HepG2 (cell line): ENCODE results near the gene MST1. TPM values are rescaled to one million over a fixed set of nuclear protein-coding genes. Genes with fewer than 3 reads are reported as not detected.

ENCODE experiments used
- ADNP ChIP-seq: sonication (generic); formaldehyde crosslinking; IDR thresholded peaks from 2 replicates; pipeline ENCODE4 v1.4.0; 2020; ENCODE audit warnings: missing genetic modification reagents
- ARID3A ChIP-seq: IDR thresholded peaks from 2 replicates; pipeline ENCODE4 v1.6.1; 2012; ENCODE audit warnings: low read depth, low read length, improper control_type of control experiment
- CC2D1A ChIP-seq: sonication (generic); formaldehyde crosslinking; IDR thresholded peaks from 2 replicates; pipeline ENCODE4 v1.8.1; 2023; ENCODE audit warnings: mild to moderate bottlenecking, missing genetic modification reagents
- CHD4 ChIP-seq: fragments of 200-600 bp; sonication (generic); IDR thresholded peaks from 2 replicates; pipeline ENCODE4 v1.7.0; 2017; ENCODE audit warnings: mild to moderate bottlenecking, low read length, borderline replicate concordance
- ERF ChIP-seq: IDR thresholded peaks from 2 replicates; pipeline ENCODE4 v1.6.1; 2018; ENCODE audit warnings: missing biosample characterization, missing genetic modification reagents
- JDP2 ChIP-seq: sonication (generic); formaldehyde crosslinking; IDR thresholded peaks from 2 replicates; pipeline ENCODE4 v1.8.1; 2022; ENCODE audit warnings: missing genetic modification reagents, borderline replicate concordance
- KLF6 ChIP-seq: IDR thresholded peaks from 2 replicates; pipeline ENCODE4 v1.8.0; 2016; ENCODE audit warnings: missing biosample characterization, missing genetic modification reagents
- MED13 ChIP-seq: sonication (generic); formaldehyde crosslinking; IDR thresholded peaks from 2 replicates; pipeline ENCODE4 v1.5.0; 2020; ENCODE audit warnings: missing genetic modification reagents
- NCOA5 ChIP-seq: sonication (generic); formaldehyde crosslinking; IDR thresholded peaks from 2 replicates; pipeline ENCODE4 v1.4.0; 2020; ENCODE audit warnings: missing genetic modification reagents
- NR2F2 ChIP-seq: IDR thresholded peaks from 2 replicates; pipeline ENCODE4 v1.6.1; 2012; ENCODE audit warnings: low read depth, inconsistent platforms, borderline replicate concordance
- PHF20 ChIP-seq: sonication (generic); formaldehyde crosslinking; IDR thresholded peaks from 2 replicates; pipeline ENCODE4 v1.5.0; 2020; ENCODE audit warnings: mild to moderate bottlenecking, missing genetic modification reagents
- SP5 ChIP-seq: IDR thresholded peaks from 2 replicates; pipeline ENCODE4 v1.6.1; 2016; ENCODE audit warnings: low read depth, borderline replicate concordance
- TAF15 ChIP-seq: fragments of 200-400 bp; formaldehyde crosslinking; IDR thresholded peaks from one replicate; pipeline ENCODE4 v1.6.1; 2018; ENCODE audit warnings: mild to moderate bottlenecking, low read depth, low read length; ENCODE audit not compliant: poor library complexity, severe bottlenecking
- ZBTB21 ChIP-seq: sonication (generic); formaldehyde crosslinking; IDR thresholded peaks from 2 replicates; pipeline ENCODE4 v1.4.0; 2020; ENCODE audit warnings: missing genetic modification reagents
- ZNF251 ChIP-seq: sonication (generic); formaldehyde crosslinking; IDR thresholded peaks from 2 replicates; pipeline ENCODE4 v1.9.0; 2021; ENCODE audit warnings: mild to moderate bottlenecking, missing genetic modification reagents
- ZNF720 ChIP-seq: sonication (generic); formaldehyde crosslinking; IDR thresholded peaks from 2 replicates; pipeline ENCODE4 v1.4.0; 2020; ENCODE audit warnings: missing genetic modification reagents
- polyA plus RNA-seq, 8 experiments: library from polyadenylated mRNA; depleted of rRNA in 3 of 8; stranded (reverse) in 7 of 8; unstranded in 1 of 8; fragments of >200 nt; fragmentation: Illumina TruSeq in 4 of 8; extraction: Trizol in 4 of 8; gene quantifications; 2 replicates each; pipeline versions ENCODE4 v1.2.1 to v1.2.3, GENCODE V29; 2011 to 2016; ENCODE audit warnings: low read depth in 4 of 8, missing spikeins in 1 of 8, mixed read lengths in 1 of 8; ENCODE audit not compliant: insufficient read depth in 1 of 8
- total RNA-seq, 5 experiments: library from RNA; depleted of rRNA; stranded (reverse); fragments of >200 nt; fragmentation: Illumina TruSeq; extraction: Trizol; gene quantifications; 2 replicates each; pipeline ENCODE4 v1.2.3, GENCODE V29; 2016; ENCODE audit warnings: low read depth in 1 of 5
- TF ChIP-seq, protein P1 (sequence below): sonication (generic); formaldehyde crosslinking; IDR thresholded peaks from 2 replicates; pipeline ENCODE4 v1.5.1; 2020; ENCODE audit warnings: missing genetic modification reagents, mild to moderate bottlenecking, borderline replicate concordance
- TF ChIP-seq, protein P2 (sequence below): sonication (generic); formaldehyde crosslinking; IDR thresholded peaks from 2 replicates; pipeline ENCODE4 v1.5.0; 2020; ENCODE audit warnings: mild to moderate bottlenecking, missing genetic modification reagents, borderline replicate concordance

The MST1 gene
- total and polyA plus RNA-seq, 2 of the 13 experiments (the other 11 are each of a cell fraction or from before 2014, with no cell fraction given) = 189 to 452 TPM

DNA sequence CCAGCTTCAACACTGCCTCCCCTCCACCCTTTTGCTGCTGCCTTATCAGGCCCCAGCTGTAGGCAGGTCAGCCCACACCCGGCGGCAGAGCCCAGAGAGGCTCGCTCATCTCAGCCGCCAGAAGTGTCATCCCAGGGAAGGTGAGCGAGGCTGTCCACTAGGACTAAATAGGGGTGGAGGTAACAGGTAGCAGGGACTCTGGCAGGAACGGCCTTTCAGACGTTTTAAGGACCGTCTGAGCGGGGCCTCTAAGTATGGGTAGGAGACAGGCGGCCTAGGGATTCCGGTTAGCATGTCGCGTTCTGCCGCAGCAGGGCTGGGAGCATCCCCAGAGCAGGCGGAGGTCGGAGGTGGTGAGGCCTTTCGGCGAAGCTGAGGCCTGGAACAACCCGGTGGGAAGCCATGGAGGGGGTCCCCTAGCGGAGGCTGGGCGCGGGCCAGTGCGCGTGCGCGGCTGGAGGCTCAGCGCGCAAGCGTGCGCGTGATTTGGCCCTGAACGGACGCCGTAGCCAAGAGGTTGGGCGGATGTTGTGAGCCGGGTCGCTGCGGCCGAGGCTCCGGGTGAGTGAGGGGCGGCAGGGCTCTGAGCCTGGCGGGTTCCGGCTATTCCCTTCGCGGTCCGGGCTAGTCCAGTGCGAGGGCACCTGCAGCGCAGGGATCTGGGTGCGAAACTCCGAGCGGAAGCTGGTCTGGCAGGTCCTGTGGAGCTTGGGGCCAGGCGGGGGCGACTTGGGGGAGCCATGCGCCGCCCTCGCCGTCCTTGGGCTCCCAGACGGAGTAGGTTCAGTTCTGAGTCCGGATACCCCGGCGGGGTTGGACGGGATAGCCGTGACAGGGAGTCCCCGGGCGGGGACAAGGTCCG, at the start of gene MST1, which contains the start of gene RNF123 (continued):
- TF ChIP-seq ARID3A (no peak), KLF6 (CRISPR knock-in tag) (no peak), CHD4 (peak; percentile 76; the same call in 1 of the 2 replicates), ZNF720 (CRISPR knock-in tag) (no peak), SP5 (CRISPR knock-in tag) (no peak), PHF20 (CRISPR knock-in tag) (peak; percentile 90), ADNP (no peak), NCOA5 (CRISPR knock-in tag) (no peak), ZBTB21 (0 out of 2 replicates have a peak, but pooled peaks have one; percentile 42), CC2D1A (CRISPR knock-in tag) (0 out of 2 replicates have a peak, but pooled peaks have one; percentile 33), ERF (CRISPR knock-in tag) (peak; percentile 74), JDP2 (no peak), NR2F2 (no peak), TAF15 (no peak), MED13 (CRISPR knock-in tag) (no peak), ZNF251 (CRISPR knock-in tag) (no peak)
- TF ChIP-seq, protein P1, sequence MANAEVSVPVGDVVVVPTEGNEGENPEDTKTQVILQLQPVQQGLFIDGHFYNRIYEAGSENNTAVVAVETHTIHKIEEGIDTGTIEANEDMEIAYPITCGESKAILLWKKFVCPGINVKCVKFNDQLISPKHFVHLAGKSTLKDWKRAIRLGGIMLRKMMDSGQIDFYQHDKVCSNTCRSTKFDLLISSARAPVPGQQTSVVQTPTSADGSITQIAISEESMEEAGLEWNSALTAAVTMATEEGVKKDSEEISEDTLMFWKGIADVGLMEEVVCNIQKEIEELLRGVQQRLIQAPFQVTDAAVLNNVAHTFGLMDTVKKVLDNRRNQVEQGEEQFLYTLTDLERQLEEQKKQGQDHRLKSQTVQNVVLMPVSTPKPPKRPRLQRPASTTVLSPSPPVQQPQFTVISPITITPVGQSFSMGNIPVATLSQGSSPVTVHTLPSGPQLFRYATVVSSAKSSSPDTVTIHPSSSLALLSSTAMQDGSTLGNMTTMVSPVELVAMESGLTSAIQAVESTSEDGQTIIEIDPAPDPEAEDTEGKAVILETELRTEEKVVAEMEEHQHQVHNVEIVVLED (CRISPR knock-in tag) = peak; percentile 72
- TF ChIP-seq, protein P2, sequence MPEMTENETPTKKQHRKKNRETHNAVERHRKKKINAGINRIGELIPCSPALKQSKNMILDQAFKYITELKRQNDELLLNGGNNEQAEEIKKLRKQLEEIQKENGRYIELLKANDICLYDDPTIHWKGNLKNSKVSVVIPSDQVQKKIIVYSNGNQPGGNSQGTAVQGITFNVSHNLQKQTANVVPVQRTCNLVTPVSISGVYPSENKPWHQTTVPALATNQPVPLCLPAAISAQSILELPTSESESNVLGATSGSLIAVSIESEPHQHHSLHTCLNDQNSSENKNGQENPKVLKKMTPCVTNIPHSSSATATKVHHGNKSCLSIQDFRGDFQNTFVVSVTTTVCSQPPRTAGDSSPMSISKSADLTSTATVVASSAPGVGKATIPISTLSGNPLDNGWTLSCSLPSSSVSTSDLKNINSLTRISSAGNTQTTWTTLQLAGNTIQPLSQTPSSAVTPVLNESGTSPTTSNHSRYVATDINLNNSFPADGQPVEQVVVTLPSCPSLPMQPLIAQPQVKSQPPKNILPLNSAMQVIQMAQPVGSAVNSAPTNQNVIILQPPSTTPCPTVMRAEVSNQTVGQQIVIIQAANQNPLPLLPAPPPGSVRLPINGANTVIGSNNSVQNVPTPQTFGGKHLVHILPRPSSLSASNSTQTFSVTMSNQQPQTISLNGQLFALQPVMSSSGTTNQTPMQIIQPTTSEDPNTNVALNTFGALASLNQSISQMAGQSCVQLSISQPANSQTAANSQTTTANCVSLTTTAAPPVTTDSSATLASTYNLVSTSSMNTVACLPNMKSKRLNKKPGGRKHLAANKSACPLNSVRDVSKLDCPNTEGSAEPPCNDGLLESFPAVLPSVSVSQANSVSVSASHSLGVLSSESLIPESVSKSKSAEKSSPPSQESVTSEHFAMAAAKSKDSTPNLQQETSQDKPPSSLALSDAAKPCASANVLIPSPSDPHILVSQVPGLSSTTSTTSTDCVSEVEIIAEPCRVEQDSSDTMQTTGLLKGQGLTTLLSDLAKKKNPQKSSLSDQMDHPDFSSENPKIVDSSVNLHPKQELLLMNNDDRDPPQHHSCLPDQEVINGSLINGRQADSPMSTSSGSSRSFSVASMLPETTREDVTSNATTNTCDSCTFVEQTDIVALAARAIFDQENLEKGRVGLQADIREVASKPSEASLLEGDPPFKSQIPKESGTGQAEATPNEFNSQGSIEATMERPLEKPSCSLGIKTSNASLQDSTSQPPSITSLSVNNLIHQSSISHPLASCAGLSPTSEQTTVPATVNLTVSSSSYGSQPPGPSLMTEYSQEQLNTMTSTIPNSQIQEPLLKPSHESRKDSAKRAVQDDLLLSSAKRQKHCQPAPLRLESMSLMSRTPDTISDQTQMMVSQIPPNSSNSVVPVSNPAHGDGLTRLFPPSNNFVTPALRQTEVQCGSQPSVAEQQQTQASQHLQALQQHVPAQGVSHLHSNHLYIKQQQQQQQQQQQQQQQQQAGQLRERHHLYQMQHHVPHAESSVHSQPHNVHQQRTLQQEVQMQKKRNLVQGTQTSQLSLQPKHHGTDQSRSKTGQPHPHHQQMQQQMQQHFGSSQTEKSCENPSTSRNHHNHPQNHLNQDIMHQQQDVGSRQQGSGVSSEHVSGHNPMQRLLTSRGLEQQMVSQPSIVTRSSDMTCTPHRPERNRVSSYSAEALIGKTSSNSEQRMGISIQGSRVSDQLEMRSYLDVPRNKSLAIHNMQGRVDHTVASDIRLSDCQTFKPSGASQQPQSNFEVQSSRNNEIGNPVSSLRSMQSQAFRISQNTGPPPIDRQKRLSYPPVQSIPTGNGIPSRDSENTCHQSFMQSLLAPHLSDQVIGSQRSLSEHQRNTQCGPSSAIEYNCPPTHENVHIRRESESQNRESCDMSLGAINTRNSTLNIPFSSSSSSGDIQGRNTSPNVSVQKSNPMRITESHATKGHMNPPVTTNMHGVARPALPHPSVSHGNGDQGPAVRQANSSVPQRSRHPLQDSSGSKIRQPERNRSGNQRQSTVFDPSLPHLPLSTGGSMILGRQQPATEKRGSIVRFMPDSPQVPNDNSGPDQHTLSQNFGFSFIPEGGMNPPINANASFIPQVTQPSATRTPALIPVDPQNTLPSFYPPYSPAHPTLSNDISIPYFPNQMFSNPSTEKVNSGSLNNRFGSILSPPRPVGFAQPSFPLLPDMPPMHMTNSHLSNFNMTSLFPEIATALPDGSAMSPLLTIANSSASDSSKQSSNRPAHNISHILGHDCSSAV (CRISPR knock-in tag) = 0 out of 2 replicates have a peak, but pooled peaks have one; percentile 73
